Measurements from ENCODE around the gene EIF4E3.

Gene EIF4E3

GRCh38 chr3:71640331-71640983 is 84.7 kb downstream of the EIF4E3 start:
- peak; percentile 21 for DNase-seq

DNA sequence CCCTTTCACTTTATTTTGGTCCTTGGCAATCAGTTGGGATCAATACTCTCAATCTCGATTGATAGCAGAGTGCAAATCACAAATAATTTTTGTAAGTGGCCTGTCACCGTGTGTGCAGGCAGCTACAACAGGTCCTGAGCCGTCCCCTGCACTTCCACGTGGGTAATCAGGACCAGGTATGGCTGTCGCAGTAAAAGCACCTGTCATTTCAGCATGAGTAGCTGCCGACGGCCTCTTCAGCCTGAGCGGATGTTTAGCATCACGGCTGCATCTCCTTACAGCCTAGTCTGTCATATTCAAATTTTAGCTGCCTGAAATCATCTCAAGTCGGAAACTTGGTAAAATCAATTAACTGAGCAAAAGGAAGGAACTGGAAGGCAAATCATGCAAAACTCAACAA is 88.7 kb downstream of the EIF4E3 start:
- DNase-seq = no peak

GRCh38 chr3:71636001-71636400 is 89.2 kb downstream of the EIF4E3 start:
- no peak for DNase-seq

DNA sequence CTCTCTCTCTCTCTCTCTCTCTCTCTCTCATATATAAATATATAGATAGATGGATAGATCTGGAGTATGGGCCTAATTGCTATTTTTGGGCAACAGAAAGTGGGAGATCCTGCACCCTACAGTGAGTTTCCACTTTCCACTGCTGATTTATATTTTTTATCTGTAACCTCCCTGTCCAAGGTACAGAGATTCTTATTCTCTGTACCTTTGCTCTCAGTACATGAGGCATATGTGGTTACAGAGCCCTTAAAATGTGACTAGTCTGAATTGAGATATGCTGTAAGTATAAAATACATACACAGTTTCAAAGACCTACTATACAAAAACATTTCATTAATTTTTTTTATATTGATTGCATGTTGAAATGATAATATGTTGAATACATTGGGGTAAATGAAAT is 90.5 kb downstream of the EIF4E3 start:
- no peak for DNase-seq

- DNase-seq = peak; percentile 81
These were observed 95.5 kb downstream of the EIF4E3 start for GRCh38 chr3:71629711-71630110.

DNA sequence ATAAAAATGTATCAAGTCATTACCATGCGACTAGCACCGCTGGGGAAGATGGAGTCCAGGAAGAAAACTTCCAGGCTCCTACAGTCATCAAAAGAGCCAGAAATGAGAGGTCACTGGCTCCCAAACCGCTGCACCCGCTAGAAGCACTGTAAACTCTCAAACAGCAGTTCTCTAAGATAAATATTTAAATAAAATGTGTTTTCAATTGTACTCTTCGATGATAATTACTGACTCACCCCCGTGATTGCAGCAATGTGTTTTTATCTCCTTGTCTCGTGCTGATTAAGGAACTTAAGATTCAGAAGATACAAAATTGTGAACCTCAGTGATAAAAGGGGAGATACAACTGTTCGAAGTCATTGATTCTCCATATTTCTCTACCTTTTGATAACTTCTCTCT is 95.9 kb downstream of the EIF4E3 start:
- DNase-seq = no peak

GRCh38 chr3:71628522-71628921 is 96.7 kb downstream of the EIF4E3 start:
- no peak for DNase-seq

DNA sequence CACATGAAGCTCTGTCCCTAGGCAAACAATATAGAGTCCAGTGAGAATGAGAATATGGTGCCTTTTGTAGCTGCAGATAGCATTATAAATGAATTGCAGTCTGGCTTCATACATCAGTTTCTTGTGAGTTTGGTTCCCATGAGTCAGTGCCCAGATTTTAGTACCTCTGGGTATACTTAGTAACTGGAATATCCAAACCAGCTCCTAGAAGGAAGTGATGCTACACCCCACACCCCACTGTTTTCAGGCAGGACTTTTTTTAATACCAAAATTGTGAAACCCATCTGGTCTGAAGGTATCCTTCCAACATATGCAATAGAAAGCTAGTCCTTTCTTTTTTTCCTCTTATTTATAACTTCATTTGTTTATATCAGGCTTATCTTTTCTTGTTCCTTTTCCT is 99.5 kb downstream of the EIF4E3 start:
- DNase-seq = peak; percentile 56
